Daoy (cell line): ENCODE data around the gene ZCCHC12. TPM values are rescaled to one million over a fixed set of nuclear protein-coding genes. Genes with fewer than 3 reads are reported as not detected.

Source experiments
- DNase-seq: peaks from one replicate; pipeline ENCODE4 v3.0.0-alpha.2; 2015; ENCODE audit warnings: low read depth
- total RNA-seq: library from RNA; depleted of rRNA; stranded (reverse); fragments of >200 nt; shearing (Covaris generic); gene quantifications from 2 replicates; pipeline ENCODE4 v1.2.3, GENCODE V29; 2014; rRNA removed

The ZCCHC12 gene
- total RNA-seq, 1 experiment from 2014 or later = not detected

DNA sequence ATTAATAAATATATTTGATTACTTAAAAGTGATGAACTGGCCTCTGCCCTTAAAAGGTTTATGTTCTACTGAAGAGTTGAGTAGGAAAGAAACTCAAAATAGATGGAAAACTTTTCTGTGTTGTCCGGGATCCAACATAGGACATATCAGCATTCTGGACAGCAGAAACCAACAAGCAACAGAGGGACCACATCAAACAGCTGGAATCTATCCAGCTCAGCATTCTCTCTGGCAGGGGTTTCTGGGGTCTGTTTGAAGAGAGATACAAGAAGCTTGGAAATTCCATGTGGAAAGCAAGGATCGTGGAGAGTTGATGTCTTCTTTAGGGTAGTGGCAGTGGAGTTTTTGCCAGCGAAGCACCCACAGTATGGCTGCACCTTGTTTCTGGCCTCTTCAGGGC is 43.6 kb downstream of the ZCCHC12 start:
- no peak for DNase-seq

DNA sequence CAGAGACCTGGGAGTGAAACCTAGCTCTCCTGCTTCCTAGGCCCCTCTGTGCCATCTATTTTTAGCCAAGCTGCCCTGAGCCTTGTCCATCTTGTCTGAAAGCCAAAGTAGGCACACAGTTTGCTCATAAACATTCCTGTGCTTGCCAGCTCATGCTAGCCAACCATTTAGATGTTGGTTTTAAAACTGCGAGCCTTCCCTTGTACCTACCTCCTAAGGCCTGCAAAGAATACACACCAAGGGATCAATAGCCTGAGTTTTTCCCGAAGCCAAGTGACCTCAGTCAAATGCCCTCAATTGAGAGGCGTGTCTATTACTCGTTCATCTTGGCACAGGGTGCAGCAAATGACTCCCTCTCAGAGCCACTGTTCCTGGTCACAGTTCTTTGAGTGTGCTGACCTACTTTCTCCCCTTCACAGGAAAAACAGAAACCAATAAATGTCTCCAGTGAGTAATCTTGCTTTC is 48.5 kb downstream of the ZCCHC12 start:
- peak; percentile 15 for DNase-seq

Other genes with a start within 250 kb of the ZCCHC12 start
- gene IL13RA1, start 96.2 kb upstream of the ZCCHC12 start, total RNA-seq = 14.7 and 21.7 TPM in 2 replicates
- 2.2 TPM in 2 replicates for gene LONRF3, start 150.8 kb downstream of the ZCCHC12 start, total RNA-seq
- not detected in 2 replicates for gene CT47C1, start 249.2 kb downstream of the ZCCHC12 start, total RNA-seq